ENCODE data around the gene KRT26.
A peak's percentile ranks its signal among the peaks of the same experiment; 100 is the strongest.
"Not testable (repeated sequence)": the region's sequence is repeated elsewhere in the genome, so short reads cannot be mapped to it uniquely, and the experiment has no call there.

The KRT26 gene, protein sequence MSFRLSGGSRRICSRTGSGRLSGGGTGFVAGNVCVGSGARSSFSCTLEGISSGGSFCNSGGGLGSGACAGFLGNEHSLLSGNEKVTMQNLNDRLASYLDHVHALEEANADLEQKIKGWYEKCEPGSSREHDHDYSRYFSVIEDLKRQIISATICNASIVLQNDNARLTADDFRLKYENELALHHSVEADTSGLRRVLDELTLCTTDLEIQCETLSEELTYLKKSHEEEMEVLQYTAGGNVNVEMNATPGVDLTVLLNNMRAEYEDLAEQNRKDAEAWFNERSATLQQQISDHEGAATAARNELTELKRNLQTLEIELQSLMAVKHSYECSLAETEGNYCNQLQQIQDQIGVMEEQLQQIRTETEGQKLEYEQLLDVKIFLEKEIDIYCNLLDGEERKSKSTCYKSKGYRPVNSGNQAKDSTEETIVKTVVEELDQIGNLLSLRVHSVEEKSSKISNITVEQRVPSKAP

GRCh38 chr17:40772101-40772500 lies at the start of gene KRT26:
Gene KRT26 (minus strand): TSS chr17:40772201. CDS start chr17:40772113, 88 bp downstream.
- no peak for DNase-seq

DNA sequence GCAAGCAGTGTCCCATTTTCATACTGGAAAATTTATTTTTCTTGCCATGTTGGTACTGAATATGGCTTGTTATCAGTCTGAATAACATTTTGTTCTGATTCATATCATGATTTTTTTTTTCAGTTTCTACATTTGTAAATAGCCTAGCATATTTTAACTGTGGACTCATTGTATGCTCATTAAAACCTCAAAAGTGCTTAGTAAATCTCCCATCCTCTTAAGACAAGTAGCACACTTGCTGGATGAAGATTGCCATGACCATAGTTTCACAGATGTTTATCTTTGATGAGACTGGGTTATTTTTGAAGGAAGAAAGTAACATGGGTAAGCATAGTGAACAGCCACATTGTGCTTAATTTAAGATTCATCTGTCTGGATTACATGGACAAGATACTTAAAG lies 49.5 kb upstream of the KRT26 start:
- DNase-seq, result no peak

DNA sequence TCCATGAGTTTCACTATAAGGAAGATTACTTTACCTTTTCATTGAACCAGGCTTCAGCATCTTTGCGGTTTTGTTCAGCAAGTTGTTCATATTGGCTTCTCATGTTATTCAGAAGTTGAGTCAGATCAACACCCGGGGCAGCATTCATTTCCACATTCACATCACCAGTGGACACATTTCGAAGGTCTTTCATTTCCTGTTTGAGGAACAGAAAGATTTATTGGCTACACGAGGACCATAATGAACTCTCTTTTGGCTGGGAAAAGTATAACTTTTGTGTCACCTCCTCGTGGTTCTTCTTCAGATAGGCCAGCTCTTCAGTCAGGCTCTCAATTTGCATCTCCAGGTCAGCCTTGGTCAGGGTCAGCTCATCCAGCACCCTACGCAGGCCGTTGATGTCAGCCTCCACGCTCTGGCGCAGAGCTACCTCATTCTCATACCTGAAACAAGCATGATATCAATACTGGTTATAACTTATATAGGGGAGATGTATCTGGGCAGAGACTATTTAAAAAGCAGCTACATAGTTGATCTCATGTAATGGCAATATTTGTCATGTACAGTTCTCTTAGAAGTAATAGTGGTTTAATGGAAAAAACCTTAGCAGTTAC lies 48.3 kb upstream of the KRT26 start:
- DNase-seq, result no peak

DNA sequence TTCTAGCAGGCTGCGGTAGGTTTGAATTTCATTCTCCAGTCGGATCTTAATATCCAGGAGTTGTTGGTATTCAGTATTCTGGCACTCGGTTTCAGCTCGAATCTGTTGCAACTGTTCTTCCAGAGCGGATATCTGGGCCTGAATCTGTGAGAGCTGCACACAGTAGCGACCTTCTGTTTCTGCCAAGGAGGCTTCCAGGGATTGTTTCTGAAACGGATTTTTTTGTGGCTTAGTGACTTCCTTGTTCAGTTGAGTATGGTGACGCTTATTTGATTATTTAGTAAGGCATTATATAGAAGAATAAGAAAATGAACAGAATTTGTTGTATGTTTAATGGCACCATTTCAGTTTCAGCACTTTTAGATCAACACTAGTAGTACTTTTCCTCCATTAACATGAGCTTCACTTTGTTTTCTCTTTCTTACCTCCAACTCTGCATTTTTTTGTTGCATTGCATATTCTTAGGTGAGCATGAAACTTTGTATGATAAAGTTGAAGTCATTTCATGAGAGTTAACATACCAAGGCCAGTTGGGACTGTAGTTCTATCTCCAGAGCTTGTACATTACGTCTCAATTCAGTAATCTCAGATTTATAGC lies 47.6 kb upstream of the KRT26 start:
- DNase-seq, result no peak

GRCh38 chr17:40818733-40819527 lies 46.9 kb upstream of the KRT26 start:
- peak; percentile 81 to 84 for DNase-seq

DNA sequence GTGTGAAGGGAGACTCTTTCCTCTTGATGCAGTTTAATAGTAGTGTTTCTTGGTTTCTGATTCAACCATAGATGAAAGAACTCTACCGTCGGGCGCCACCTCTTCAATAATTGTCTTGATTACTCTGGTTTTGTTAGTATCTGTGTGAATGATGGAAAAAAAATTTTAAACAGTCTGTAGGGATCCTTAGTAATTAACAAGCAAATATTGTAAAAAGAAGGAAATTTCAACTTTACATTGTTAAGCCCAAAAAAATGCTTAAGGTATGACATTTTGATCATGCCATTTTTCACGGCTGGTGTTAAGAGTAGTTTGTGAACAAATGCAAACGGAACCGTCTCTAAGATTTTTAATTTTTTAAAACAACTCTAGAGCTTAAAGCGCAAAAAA lies 46.3 kb upstream of the KRT26 start:
- no peak for DNase-seq

DNA sequence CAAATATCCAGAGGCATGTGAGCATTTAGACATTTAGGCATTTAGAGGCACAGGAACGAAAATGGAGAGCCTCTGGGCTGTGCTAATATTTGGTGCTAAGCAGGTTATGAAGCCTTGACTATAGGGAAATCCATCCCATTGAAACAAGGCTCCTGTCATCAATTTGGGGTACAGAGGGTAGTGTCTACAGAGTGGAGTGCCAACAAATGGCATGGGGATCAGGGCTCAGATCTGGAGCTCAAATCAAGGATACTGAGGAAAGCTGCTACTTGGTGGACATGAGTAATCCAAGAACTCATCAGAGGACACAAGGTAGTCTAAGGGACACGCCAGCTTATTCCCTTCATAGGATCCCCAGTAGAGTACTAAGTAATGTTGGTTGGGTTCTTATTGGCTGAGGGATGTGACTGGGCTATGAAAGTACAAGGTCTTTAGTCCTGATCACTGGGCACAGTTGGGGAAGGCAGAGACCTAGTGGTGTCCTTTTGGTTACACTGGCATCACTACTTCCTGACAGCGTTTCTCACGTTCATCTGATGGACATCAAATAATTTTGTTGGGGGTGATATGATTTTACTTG lies 45.2 kb upstream of the KRT26 start:
- no peak for DNase-seq

DNA sequence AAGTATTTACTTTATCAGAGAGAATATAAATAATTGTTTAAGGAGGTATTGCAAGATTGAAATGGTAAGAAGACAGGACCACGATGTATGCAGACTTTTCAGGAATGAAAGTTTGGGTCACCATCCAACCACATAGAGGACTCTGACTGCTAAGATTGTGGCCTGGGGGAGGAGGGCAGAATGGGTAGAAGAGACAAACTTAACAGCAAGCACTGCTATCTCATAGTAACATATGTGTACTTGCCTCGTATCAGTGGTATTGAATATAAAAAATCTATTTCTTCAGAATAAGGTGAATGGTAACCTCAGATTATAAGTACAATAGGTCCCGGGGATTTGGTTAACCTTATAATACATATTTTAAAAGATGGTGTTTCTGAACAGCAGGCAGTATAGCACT lies 44.6 kb upstream of the KRT26 start:
- no peak for DNase-seq

GRCh38 chr17:40815381-40815780 lies 43.4 kb upstream of the KRT26 start:
- DNase-seq, result no peak

GRCh38 chr17:40814657-40815056 lies 42.7 kb upstream of the KRT26 start:
- DNase-seq, result not testable (repeated sequence)

DNA sequence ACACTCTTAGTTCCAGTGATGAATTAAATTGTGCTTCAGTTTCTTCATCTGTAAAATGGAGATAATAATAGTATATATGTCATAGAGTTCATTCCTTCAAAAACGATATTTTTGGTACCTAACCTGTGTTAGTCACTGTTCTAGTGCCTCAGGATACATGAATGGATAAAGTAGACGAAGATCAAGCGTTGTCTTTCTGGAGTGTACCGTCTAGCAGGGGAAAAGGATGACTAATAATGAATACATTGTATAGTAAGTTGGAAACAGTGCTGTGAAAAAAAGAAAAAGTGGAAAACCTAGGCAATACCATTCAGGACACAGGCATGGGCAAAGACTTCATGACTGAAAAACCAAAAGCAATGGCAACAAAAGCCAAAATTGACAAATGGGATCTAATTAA lies 41.8 kb upstream of the KRT26 start:
- DNase-seq, result no peak

- DNase-seq, result no peak
Observed at GRCh38 chr17:40812639-40813038, 40.6 kb upstream of the KRT26 start.

GRCh38 chr17:40810494-40810893 lies 38.5 kb upstream of the KRT26 start:
- no peak for DNase-seq

DNA sequence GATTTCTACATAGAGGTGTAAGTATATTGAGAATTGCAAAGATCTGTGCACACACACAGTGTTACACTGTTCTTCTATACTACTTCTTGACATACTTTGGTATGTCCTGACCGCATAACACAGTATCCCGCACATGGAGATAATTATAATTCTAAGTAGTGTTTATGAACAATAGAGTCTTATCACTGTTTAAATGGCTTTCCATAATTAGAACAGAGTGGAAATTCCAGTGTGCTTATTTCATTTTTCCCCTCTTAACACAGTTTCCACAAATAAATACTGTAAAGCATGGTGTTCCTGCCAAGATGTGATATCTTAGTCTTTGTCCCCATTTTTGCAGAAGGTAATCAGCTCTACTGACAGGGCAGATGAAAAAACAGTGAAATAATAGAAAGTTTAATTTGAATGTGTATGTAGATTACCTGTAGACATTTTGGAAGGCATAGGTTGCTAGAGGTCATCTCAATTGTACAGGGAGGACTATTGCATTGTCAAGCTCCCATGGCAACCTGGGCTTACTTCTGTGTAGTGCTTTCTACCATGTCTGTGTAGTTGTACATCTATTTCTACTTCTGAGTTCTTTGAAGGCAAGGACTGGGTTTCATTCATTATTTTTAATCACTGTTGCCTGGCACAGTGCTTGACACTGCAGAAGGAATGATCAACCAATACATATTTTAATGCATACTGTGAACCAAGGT lies 37.9 kb upstream of the KRT26 start:
- no peak for DNase-seq

- DNase-seq, result no peak
Observed at GRCh38 chr17:40806131-40806530, 34.1 kb upstream of the KRT26 start.

DNA sequence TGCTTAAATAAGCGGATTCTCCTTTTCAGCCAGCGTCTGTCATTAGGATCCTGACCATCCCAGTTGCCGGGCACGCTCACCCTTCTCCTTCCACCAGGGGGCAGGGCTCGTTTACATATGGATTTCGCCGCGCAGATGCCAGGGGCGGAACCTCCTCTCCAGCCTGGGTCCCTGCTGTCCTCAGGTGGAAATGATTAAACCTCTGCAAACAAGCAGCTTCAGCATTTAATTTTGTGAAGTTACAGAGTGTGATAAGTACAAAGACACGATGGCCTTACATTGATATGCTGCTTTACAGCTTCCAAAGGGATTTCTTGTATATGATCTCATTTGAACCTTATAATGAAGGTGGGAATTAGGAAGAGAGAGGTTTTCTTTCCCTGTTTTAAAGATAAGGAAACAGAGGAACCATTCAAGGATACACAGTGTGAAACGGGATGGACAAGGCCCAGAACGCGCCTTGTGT lies 31.6 kb upstream of the KRT26 start:
- DNase-seq, result peak; percentile 78 to 79

DNA sequence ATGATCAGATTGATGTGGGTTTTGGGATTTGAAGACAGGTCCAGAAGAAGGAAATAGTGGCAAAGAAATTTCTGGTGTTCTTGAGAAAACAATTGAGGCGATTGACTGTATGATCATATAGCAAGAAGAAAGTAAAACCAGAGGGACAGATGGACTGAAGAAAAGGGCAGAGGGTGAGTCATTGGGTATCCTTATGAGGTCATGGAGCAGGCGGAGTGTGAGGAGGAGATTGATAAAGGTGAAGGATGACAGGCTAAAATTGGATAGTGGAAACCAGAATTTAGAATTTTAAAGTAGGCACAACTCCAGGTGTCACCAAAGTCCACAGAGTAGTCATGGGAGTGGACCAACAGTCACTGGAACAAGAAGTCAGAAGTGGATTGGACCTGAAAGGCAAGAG lies 29.2 kb upstream of the KRT26 start:
- no peak for DNase-seq

GRCh38 chr17:40800381-40800780 lies 28.4 kb upstream of the KRT26 start:
- no peak for DNase-seq

DNA sequence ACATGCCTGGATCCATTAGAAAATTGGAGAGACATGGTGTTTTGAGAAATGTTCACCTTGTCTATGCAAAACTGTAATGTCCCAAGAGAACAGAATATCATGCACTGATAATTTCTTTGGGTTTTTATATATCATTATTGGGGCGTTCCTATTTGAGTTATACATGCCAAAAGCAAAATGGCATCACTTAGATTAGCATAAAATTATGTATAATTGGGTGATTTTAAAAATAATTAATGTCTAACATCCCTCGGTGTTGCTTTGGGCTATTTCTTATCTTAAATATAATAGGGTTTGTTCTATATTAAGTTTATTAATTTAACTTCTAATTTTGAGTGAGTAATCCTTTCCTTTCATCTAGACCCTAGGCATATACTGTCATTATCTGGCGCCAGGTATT lies 27.9 kb upstream of the KRT26 start, which contains the start of gene KRT28:
TSS of gene KRT28 (minus strand) at position 101 of the 400 bp plus-strand sequence. CDS start at position 35, 66 bp downstream.
- DNase-seq, result no peak

- DNase-seq, result no peak
Observed at GRCh38 chr17:40796846-40797245, 24.8 kb upstream of the KRT26 start.

DNA sequence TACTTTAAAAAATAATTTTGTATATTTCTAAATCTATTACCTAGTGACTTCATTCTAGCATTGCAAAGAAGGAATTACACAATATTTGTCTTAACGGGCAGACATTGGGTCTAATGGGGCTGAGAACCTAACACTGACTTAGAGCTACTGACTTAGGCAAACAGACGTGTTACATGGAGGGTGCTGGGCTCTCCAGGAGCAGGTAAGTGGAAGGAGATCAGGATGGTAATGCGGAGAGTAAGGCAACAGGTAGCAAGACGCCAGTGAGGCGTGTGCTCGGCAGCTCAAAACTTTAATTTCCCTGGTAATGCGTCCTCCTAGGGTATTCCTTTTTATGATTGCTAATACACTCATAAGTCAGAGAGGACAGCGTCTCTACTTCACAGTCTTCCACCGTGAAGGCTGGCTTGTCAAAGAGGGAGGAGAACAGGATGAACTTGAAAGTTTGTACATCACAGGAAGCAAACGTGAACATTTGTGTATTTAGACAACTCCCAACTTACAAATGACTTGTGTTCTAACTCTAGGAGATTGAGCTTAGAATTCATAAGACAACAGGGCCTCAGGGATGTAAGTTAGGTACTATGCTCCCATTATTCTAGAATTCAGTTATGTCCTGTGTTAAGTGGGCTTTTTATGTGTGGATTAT lies 23.1 kb upstream of the KRT26 start:
- DNase-seq, result no peak
